Transverse colon (tissue), 4 donors: ENCODE data around the gene MYL6B. TPM values are rescaled to one million over a fixed set of nuclear protein-coding genes. Genes with fewer than 3 reads are reported as not detected.
"Not testable (repeated sequence)": the region's sequence is repeated elsewhere in the genome, so short reads cannot be mapped to it uniquely, and the experiment has no call there.

Source experiments
- DNase-seq: peaks from one replicate; pipeline ENCODE4 v3.0.0-alpha.2; 2019
- H3K27ac ChIP-seq, 4 donors: fragments of 200-600 bp; sonication (generic); 2 replicates each; pipeline ENCODE4 v1.5.1; 2016 to 2018; ENCODE audit warnings: inconsistent platforms in 4 of 4
- H3K27me3 ChIP-seq: fragments of 200-600 bp; sonication (generic); 2 replicates; pipeline ENCODE4 v1.5.1; 2017; ENCODE audit warnings: inconsistent platforms
- H3K36me3 ChIP-seq, 4 donors: fragments of 200-600 bp; sonication (generic); 2 replicates each; pipeline ENCODE4 v1.5.1; 2017 to 2019; ENCODE audit warnings: inconsistent platforms in 4 of 4
- H3K4me1 ChIP-seq, 4 donors: fragments of 200-600 bp; sonication (generic); 2 replicates each; pipeline ENCODE4 v1.5.1; 2017 to 2020; ENCODE audit warnings: inconsistent platforms in 4 of 4
- H3K4me3 ChIP-seq, 4 donors: fragments of 200-600 bp; sonication (generic); 1 replicate in 1 of 4; 2 replicates in 3 of 4; pipeline versions ENCODE4 v1.5.1 to v1.6.1; 2017 to 2019; ENCODE audit warnings: inconsistent platforms in 4 of 4
- H3K9me3 ChIP-seq, 2 donors: fragments of 200-600 bp; sonication (generic); 2 replicates each; pipeline ENCODE4 v1.5.1; 2017 to 2019; ENCODE audit warnings: inconsistent platforms in 2 of 2
- EP300 ChIP-seq: sonication (generic); formaldehyde crosslinking; IDR thresholded peaks from one replicate; pipeline ENCODE4 v1.6.1; 2017; ENCODE audit warnings: antibody characterized with exemption, low read depth
- POLR2A ChIP-seq: fragments of 450-650 bp; IDR thresholded peaks from one replicate; pipeline ENCODE4 v1.6.1; 2016; ENCODE audit warnings: antibody characterized with exemption, mild to moderate bottlenecking, moderate library complexity
- POLR2AphosphoS5 ChIP-seq, 3 donors: sonication (generic); formaldehyde crosslinking; IDR thresholded peaks; one replicate each; pipeline ENCODE4 v1.6.1; 2016; ENCODE audit warnings: antibody characterized with exemption in 3 of 3
- WGBS, 2 donors: methylation state at CpG; one replicate each; pipeline ENCODE4 v1.1.5; 2018; ENCODE audit warnings: low coverage in 1 of 2; 5-methylcytosine and 5-hydroxymethylcytosine counted together
- in situ Hi-C, 4 donors: fragments of 200-750 bp; cut with MboI; loops; one replicate each; pipeline versions ENCODE4 v1.15.0 to v1.15.1; 2017; ENCODE audit warnings: low sequenced_read_pairs in 3 of 4, low pct_ligation_motif_present in 1 of 4, low pct_unique_long_range_greater_than_20kb in 1 of 4
- intact Hi-C: fragments of 100-400 bp; cut with DNase I; formaldehyde crosslinking; loops from one replicate; pipeline ENCODE4 v1.15.1; 2023; ENCODE audit warnings: low total_unique reads
- total RNA-seq, 4 donors: library from RNA; depleted of rRNA; stranded (reverse); fragments of >200 nt; gene quantifications; one replicate each; pipeline ENCODE4 v1.1.0, GENCODE V29; 2016
- TF ChIP-seq, protein P1 (sequence below), 5 experiments: fragments of 200-600 bp in 3 of 5; fragments of 450-650 bp in 2 of 5; sonication (generic) in 3 of 5; IDR thresholded peaks; 1 replicate in 2 of 5; 2 replicates in 3 of 5; pipeline ENCODE4 v1.5.1; 2016 to 2017; ENCODE audit warnings: antibody characterized with exemption in 5 of 5, inconsistent platforms in 3 of 5, mild to moderate bottlenecking in 2 of 5, moderate library complexity in 1 of 5

MYL6B gene
- total RNA-seq, 4 donors from 2014 or later = 26.4 to 30.0 (median 26.7) TPM; not detected in 1

DNA sequence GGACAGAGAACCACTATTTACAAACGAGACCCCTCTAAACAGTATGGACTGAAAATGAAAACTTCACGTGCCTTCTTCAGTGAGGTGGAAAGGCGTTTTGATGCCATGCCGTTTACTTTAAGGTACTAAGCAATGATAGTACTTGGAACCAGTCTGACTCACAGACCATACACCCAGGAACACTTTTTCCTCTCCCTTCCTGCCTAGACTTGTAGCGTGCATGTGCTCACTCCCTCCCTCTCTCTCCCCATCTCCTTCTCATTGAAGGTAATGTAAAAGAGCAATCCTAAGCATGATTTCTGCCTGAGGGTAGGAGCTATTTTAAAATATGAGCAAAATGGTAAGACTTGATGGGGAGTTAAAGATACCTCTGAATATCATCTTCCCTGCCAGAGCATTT lies 41.8 kb upstream of the MYL6B start:
- Histone ChIP-seq H3K4me1 (peaks cover 6 to 18% (median 13%) of the 10 kb centered on the region in 4 donors), H3K27me3 (no peaks in the 10 kb centered on the region), H3K27ac (no peak overlapping the region), H3K36me3 (peaks cover 0 to 54% (median 23%) of the 10 kb centered on the region in 4 donors), H3K4me3 (no peak overlapping the region), H3K9me3 (no peaks in the 10 kb centered on the region)
- WGBS, 2 donors = 92 to 95% methylated on average over 4 to 5 of the region's 5 CpGs
- TF ChIP-seq EP300 = no peak
- TF ChIP-seq POLR2A = no peak
- TF ChIP-seq, protein P1, sequence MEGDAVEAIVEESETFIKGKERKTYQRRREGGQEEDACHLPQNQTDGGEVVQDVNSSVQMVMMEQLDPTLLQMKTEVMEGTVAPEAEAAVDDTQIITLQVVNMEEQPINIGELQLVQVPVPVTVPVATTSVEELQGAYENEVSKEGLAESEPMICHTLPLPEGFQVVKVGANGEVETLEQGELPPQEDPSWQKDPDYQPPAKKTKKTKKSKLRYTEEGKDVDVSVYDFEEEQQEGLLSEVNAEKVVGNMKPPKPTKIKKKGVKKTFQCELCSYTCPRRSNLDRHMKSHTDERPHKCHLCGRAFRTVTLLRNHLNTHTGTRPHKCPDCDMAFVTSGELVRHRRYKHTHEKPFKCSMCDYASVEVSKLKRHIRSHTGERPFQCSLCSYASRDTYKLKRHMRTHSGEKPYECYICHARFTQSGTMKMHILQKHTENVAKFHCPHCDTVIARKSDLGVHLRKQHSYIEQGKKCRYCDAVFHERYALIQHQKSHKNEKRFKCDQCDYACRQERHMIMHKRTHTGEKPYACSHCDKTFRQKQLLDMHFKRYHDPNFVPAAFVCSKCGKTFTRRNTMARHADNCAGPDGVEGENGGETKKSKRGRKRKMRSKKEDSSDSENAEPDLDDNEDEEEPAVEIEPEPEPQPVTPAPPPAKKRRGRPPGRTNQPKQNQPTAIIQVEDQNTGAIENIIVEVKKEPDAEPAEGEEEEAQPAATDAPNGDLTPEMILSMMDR (IDR thresholded peaks at IDR 0.05) = no peak
- no peak for TF ChIP-seq POLR2AphosphoS5 (IDR thresholded peaks at IDR 0.05)
- DNase-seq = no peak
- intact Hi-C loops (no loop called here), in situ Hi-C loops (loop anchor here in 2 of 4 donors (10.0 kb wide), 2 partner anchors 66 to 386 kb away; partner anchors contain the start of genes CD63 (in 1 of the 2), RDH5 (in 1 of the 2) and RPS26 (in 1 of the 2))

DNA sequence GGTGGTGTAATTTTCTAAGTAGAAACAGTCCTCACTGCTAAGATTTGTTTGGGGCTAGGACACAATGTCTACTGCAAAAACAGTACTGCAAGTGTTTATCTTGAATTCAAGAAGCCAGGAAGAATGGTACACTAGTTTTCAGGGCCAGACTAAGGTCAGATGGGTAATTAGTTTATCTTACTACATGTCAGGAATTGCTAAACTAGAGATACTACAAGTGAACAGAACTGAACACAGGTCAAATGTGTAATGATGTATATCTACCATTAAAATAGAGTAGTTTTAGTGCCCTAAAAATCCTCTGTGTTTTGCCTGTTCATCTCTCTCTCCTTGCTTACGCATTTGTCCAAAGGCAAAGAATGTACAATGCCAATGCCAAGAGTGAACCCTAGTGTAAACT lies 38.3 kb upstream of the MYL6B start:
- no peak overlapping the region for H3K4me3 ChIP-seq
- DNase-seq = no peak
- peaks cover 0 to 34% (median 17%) of the 10 kb centered on the region in 4 donors for H3K36me3 ChIP-seq
- peaks cover 6 to 13% (median 8%) of the 10 kb centered on the region in 4 donors for H3K4me1 ChIP-seq
- in situ Hi-C loops (loop anchor here in 2 of 4 donors (10.0 kb wide), 2 partner anchors 69 to 389 kb away; partner anchors contain the start of genes CD63 (in 1 of the 2), RDH5 (in 1 of the 2) and RPS26 (in 1 of the 2)), intact Hi-C loops (no loop called here)
- H3K9me3 ChIP-seq = no peaks in the 10 kb centered on the region
- H3K27me3 ChIP-seq = no peaks in the 10 kb centered on the region
- WGBS, 2 donors = 91 to 100% methylated on average over 1 of the region's 1 CpG
- no peak overlapping the region for H3K27ac ChIP-seq
- TF ChIP-seq POLR2A = no peak
- no peak for TF ChIP-seq EP300
- TF ChIP-seq POLR2AphosphoS5 (IDR thresholded peaks at IDR 0.05) = no peak
- TF ChIP-seq, protein P1 (IDR thresholded peaks at IDR 0.05) = no peak

DNA sequence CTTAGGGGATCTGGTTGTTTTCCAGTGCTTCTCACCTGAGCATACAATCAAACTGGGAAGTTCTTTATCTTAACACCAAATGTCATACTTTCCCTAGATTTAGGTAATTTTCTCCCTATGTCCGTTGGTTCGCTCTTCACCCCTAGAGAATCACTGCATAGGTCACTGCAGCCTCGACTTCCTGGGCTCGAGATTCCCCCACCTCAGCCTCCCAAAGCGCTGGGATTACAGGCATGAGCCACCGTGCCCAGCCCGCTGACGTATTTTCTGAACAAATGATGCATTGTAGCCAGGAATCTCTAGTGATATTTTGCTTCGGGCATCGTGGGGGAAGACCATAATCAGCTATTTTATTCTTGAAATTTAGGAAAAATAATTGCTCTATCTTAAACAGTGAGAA lies 37.1 kb upstream of the MYL6B start:
- Histone ChIP-seq H3K4me1 (peaks cover 8 to 22% (median 20%) of the 10 kb centered on the region in 4 donors), H3K27ac (peak overlapping the region; percentile 91 to 99 (median 96)), H3K4me3 (peak overlapping the region in 3 of 4 donors; percentile 54 to 75 (median 63)), H3K9me3 (no peaks in the 10 kb centered on the region), H3K36me3 (peaks cover 0 to 25% (median 11%) of the 10 kb centered on the region in 4 donors), H3K27me3 (no peaks in the 10 kb centered on the region)
- no peak for TF ChIP-seq POLR2AphosphoS5 (IDR thresholded peaks at IDR 0.05)
- WGBS, 2 donors = 0 to 48% methylated on average over 2 to 10 of the region's 10 CpGs
- in situ Hi-C loops = loop anchor here in 2 of 4 donors (10.0 kb wide), 2 partner anchors 71 to 391 kb away; partner anchors contain the start of genes CD63 (in 1 of the 2), RDH5 (in 1 of the 2) and RPS26 (in 1 of the 2)
- intact Hi-C loops = no loop called here
- DNase-seq = no peak

DNA sequence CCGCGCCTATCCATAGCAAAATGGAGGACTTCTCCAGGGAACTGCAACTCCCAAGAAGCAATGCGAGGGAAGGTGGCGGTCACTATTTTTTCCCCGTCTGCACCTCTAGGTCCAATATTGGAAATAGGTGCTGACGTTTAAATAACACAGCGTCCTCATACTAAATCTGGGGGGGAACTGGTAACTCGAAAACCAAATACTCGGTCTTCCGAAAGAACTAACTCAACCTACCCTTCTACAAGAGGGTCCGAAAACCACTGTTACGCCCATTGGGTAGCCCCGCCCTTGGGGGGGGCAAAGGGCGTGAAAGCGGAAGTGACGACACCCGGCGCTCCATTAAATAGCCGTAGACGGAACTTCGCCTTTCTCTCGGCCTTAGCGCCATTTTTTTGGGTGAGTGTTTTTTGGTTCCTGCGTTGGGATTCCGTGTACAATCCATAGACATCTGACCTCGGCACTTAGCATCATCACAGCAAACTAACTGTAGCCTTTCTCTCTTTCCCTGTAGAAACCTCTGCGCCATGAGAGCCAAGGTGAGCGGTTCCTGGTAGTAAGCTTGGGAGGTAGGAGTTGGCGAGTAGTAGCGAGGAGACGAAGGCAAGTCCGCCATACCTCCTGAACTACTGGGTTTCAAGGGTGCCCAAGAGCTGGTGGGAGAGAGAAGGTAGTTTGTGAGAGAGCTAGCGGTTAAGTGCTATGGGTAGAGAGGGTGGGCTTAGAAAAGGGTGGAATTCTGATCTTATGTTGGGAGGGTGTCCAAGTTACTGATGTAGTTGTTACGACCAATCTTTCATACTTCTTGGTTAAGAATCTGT lies 35.9 kb upstream of the MYL6B start, which contains the start of gene RPL41:
Gene RPL41 (plus strand): TSS at position 367 of the 815 bp plus-strand sequence.
- DNase-seq = peak; percentile 97
- in situ Hi-C loops = loop anchor here in 2 of 4 donors (10.0 kb wide), 2 partner anchors 72 to 392 kb away; partner anchors contain the start of genes CD63 (in 1 of the 2), RDH5 (in 1 of the 2) and RPS26 (in 1 of the 2)
- Histone ChIP-seq H3K27ac (peak within 1 kb of the TSS; percentile 91 to 99 (median 96)), H3K4me3 (peak within 1 kb of the TSS; percentile 54 to 78 (median 69)), H3K9me3 (no peaks in the 10 kb centered on the region), H3K27me3 (no peaks in the 10 kb centered on the region), H3K4me1 (peaks cover 8 to 22% (median 20%) of the 10 kb centered on the region in 4 donors), H3K36me3 (peaks cover 0 to 14% (median 5%) of the 10 kb centered on the region in 4 donors)
- WGBS, 2 donors = 0% methylated on average over 14 to 34 of the region's 34 CpGs
- intact Hi-C loops = loop anchor here (2.0 kb wide), 1 partner anchor 106 kb away; no protein-coding TSS in a partner anchor
- TF ChIP-seq, protein P1 (IDR thresholded peaks at IDR 0.05) = peak in 3 of 5 experiments; percentile 5 to 49 (median 34)
- peak; percentile 99 to 100 (median 99) for TF ChIP-seq POLR2AphosphoS5 (IDR thresholded peaks at IDR 0.05)
- TF ChIP-seq POLR2A = peak; percentile 99
- peak; percentile 5 for TF ChIP-seq EP300

DNA sequence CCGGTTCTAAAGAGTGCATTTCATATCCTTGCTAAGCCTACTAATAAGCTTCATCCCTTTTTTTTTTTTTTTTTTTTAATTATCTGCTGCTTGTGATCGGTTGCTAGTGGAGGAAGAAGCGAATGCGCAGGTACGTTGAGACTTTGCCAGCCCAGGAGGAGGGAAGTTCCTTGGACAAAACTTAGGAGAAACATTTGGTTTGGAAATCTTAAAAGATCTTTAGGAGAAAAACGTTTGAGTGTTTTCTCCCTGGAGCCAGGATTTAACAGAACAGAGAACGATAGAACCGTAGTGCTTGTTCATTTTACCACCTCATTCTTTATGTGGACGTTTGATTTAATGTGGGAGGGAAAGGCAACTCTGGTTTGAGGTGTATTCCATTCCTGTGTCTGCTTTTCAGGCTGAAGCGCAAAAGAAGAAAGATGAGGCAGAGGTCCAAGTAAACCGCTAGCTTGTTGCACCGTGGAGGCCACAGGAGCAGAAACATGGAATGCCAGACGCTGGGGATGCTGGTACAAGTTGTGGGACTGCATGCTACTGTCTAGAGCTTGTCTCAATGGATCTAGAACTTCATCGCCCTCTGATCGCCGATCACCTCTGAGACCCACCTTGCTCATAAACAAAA lies 35.2 kb upstream of the MYL6B start:
- in situ Hi-C loops = loop anchor here in 2 of 4 donors (10.0 kb wide), 2 partner anchors 72 to 392 kb away; partner anchors contain the start of genes CD63 (in 1 of the 2), RDH5 (in 1 of the 2) and RPS26 (in 1 of the 2)
- WGBS, 2 donors = 0 to 1% methylated on average over 9 to 14 of the region's 16 CpGs
- H3K27ac ChIP-seq = peak overlapping the region; percentile 91 to 99 (median 96)
- DNase-seq, H3K9me3 ChIP-seq, H3K27me3 ChIP-seq, H3K36me3 ChIP-seq: not testable (repeated sequence)
- peaks cover 8 to 25% (median 20%) of the 10 kb centered on the region in 4 donors for H3K4me1 ChIP-seq
- intact Hi-C loops = loop anchor here (2.0 kb wide), 1 partner anchor 106 kb away; no protein-coding TSS in a partner anchor
- peak overlapping the region; percentile 54 to 78 (median 69) for H3K4me3 ChIP-seq
